Mucosa of rectum (tissue), 2 donors: Measurements from ENCODE around the gene HIGD1A.
A peak's percentile ranks its signal among the peaks of the same experiment; 100 is the strongest.

ENCODE experiments used
- H3K27ac ChIP-seq, 2 donors: one replicate each; pipeline ENCODE4 v1.7.0; 2013; ENCODE audit warnings: inconsistent platforms in 2 of 2, low read depth in 2 of 2, low read length in 2 of 2
- H3K27me3 ChIP-seq, 2 donors: one replicate each; pipeline ENCODE4 v1.7.0; 2013; ENCODE audit warnings: low read length in 2 of 2; ENCODE audit not compliant: control insufficient read depth in 2 of 2, insufficient read depth in 2 of 2
- H3K36me3 ChIP-seq, 2 donors: one replicate each; pipeline ENCODE4 v1.7.0; 2013; ENCODE audit warnings: low read length in 2 of 2; ENCODE audit not compliant: control insufficient read depth in 2 of 2, insufficient read depth in 2 of 2
- H3K4me1 ChIP-seq, 2 donors: one replicate each; pipeline ENCODE4 v1.7.0; 2013; ENCODE audit warnings: low read length in 2 of 2, mild to moderate bottlenecking in 1 of 2; ENCODE audit not compliant: control insufficient read depth in 2 of 2, insufficient read depth in 2 of 2
- H3K4me3 ChIP-seq, 2 donors: one replicate each; pipeline ENCODE4 v1.7.0; 2013; ENCODE audit warnings: low read length in 2 of 2
- H3K9ac ChIP-seq, 2 donors: one replicate each; pipeline ENCODE4 v1.7.0; 2013; ENCODE audit warnings: low read length in 2 of 2, low read depth in 1 of 2, mild to moderate bottlenecking in 1 of 2
- H3K9me3 ChIP-seq, 2 donors: one replicate each; pipeline ENCODE4 v1.7.0; 2013; ENCODE audit warnings: low read length in 2 of 2; ENCODE audit not compliant: control insufficient read depth in 2 of 2
- donor health status: healthy.
- donor health status: Normal muscosa, but diverticular disease.

The HIGD1A gene

GRCh38 chr3:42749753-42750231 is 54.5 kb downstream of the HIGD1A start:
- no peaks in the 10 kb centered on the region for H3K9me3 ChIP-seq
- H3K9ac ChIP-seq: no peak overlapping the region
- H3K4me3 ChIP-seq: no peak overlapping the region
- no peak overlapping the region for H3K27ac ChIP-seq
- peaks cover 0 to 3% of the 10 kb centered on the region in 2 donors for H3K36me3 ChIP-seq
- peaks cover 8% of the 10 kb centered on the region in 2 donors for H3K4me1 ChIP-seq
- H3K27me3 ChIP-seq: no peaks in the 10 kb centered on the region

DNA sequence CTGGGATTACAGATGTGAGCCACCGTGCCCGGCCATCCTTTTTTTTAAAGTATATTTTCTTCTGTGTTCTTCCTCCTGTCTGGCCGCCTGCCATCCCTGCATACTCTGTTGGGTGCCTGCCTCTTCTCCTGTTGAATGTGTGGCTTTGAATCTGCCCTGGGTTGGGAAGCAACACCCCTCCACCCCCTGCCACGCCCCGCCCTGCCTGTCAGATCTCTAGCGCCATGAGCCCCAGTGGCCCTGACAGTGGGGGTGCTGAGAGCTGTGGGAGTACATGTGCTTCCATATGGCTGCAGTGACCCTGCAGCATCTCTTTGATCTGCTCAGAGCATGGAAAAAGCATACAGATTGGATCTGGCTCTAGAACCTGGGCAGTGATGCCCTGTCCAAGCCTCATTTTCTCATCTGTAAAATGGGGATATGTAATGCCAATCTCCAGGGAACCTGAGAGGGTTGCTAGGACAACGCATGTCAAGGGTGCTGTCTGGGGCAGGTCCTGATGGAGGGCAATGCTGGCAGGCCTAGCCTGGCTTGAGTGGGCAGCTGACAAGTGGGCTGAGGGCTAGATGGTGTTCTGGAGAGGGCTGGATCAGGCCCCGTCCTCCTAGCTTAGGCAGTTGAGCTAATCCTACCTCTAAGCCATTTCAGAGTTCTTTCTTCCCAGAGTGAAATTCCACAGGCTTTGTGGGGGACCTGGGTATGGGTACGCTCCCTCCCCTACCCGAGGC is 55.1 kb downstream of the HIGD1A start:
- peaks cover 8 to 9% of the 10 kb centered on the region in 2 donors for H3K4me1 ChIP-seq
- peaks cover 0 to 3% of the 10 kb centered on the region in 2 donors for H3K36me3 ChIP-seq
- H3K9ac ChIP-seq: no peak overlapping the region
- H3K27ac ChIP-seq: no peak overlapping the region
- H3K27me3 ChIP-seq: no peaks in the 10 kb centered on the region
- H3K9me3 ChIP-seq: no peaks in the 10 kb centered on the region
- H3K4me3 ChIP-seq: no peak overlapping the region

- no peak overlapping the region for H3K27ac ChIP-seq
- no peak overlapping the region for H3K4me3 ChIP-seq
- no peaks in the 10 kb centered on the region for H3K27me3 ChIP-seq
- no peak overlapping the region for H3K9ac ChIP-seq
- H3K9me3 ChIP-seq: no peaks in the 10 kb centered on the region
- peaks cover 8 to 9% of the 10 kb centered on the region in 2 donors for H3K4me1 ChIP-seq
- H3K36me3 ChIP-seq: peaks cover 0 to 2% of the 10 kb centered on the region in 2 donors
These were observed 56.7 kb downstream of the HIGD1A start for GRCh38 chr3:42747581-42747980.

- no peaks in the 10 kb centered on the region for H3K9me3 ChIP-seq
- H3K9ac ChIP-seq: no peak overlapping the region
- peaks cover 8 to 9% of the 10 kb centered on the region in 2 donors for H3K4me1 ChIP-seq
- no peaks in the 10 kb centered on the region for H3K36me3 ChIP-seq
- H3K27ac ChIP-seq: peak overlapping the region; percentile 2 to 67
- H3K27me3 ChIP-seq: no peaks in the 10 kb centered on the region
- no peak overlapping the region for H3K4me3 ChIP-seq
These were observed 57.5 kb downstream of the HIGD1A start for GRCh38 chr3:42746455-42747450.

DNA sequence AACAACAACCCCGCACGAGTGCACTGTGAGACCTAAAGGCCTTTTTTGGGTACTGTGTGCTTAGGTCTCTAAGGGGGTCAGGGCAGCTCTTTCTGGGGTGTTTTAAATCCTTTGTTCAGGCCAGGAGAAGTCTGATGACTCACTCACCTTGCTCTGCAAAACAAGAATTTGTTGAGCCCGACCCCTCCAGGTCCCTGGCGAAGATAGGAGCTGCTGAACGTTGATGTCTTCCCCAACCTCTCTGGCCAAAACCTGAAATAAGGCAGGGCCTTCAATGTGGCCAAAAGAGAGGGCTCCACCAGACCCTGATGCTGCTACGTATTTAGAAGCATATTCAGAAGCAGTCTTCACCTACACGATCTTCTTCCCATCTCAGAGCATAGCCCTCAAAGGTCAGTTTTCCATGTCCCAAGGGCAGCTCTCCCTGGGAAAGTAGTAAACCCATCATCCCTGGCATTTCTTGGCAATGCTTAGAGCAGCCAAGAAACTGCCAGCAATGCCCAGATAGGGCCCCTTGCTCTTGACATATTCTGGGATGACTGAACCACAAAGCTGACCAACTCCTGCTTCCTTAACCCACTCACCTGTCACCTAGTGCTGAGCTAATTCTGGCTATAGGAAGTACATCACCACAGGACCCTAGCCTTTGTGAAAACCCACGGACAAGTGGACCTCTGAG is 58.4 kb downstream of the HIGD1A start:
- Histone ChIP-seq H3K9me3 (no peaks in the 10 kb centered on the region), H3K27ac (peak overlapping the region; percentile 2 to 67), H3K9ac (no peak overlapping the region), H3K27me3 (no peaks in the 10 kb centered on the region), H3K36me3 (no peaks in the 10 kb centered on the region), H3K4me1 (peaks cover 8 to 9% of the 10 kb centered on the region in 2 donors), H3K4me3 (no peak overlapping the region)

DNA sequence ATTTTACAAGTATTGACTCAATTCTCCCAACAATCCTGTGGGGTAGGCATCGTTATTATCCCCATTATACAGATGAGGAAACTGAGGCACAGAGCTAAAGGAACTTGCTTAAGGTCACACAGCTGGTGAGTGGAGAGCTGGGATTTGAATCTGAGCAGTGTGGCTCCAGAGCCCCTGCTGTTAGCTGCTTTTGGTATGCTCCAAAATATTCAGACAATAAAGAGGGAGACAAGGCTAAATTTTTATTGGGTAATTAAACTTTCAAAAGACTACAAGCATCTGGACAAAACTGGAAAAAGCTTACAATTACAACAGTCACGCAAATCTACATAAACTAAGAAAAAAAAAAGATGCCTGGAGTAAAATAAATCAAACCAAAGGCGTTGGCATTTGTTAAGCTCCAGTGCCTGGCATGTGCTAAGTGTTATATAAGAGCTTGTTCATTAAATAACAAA is 59.0 kb downstream of the HIGD1A start:
- no peak overlapping the region for H3K9ac ChIP-seq
- H3K27ac ChIP-seq: peak overlapping the region in 1 of 2 donors; percentile 13
- H3K4me1 ChIP-seq: peaks cover 8 to 9% of the 10 kb centered on the region in 2 donors

GRCh38 chr3:42743204-42743995 is 60.9 kb downstream of the HIGD1A start:
- H3K9ac ChIP-seq: no peak overlapping the region
- H3K4me1 ChIP-seq: peaks cover 8 to 9% of the 10 kb centered on the region in 2 donors
- no peaks in the 10 kb centered on the region for H3K36me3 ChIP-seq
- H3K9me3 ChIP-seq: no peaks in the 10 kb centered on the region
- no peaks in the 10 kb centered on the region for H3K27me3 ChIP-seq
- H3K27ac ChIP-seq: no peak overlapping the region
- no peak overlapping the region for H3K4me3 ChIP-seq

More for the DNA sequence above, 59.0 kb downstream of the HIGD1A start:
- no peak overlapping the region for H3K4me3 ChIP-seq
- no peaks in the 10 kb centered on the region for H3K9me3 ChIP-seq
- no peaks in the 10 kb centered on the region for H3K36me3 ChIP-seq
- no peaks in the 10 kb centered on the region for H3K27me3 ChIP-seq

DNA sequence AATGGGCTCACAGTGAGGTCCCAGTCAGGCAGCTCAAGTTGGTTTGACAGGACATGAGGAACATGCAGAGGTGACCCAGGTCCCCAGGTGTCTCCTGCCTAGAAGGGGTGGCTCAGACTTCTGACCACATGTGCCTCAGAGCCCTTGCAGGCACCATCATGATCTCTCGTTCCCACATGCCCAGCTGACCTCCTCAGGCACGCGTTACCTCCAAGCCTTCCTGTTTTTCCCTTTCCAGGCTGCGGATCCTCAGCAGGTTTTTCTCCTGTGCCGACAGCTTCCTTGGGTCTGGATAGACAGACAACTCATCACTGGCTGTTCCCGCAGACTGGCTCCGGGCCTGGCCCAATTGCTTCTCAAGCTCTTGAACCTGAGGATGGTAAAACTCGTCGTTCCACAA is 61.6 kb downstream of the HIGD1A start:
- Histone ChIP-seq H3K36me3 (no peaks in the 10 kb centered on the region), H3K27me3 (no peaks in the 10 kb centered on the region), H3K4me1 (peaks cover 8 to 9% of the 10 kb centered on the region in 2 donors), H3K27ac (no peak overlapping the region), H3K4me3 (no peak overlapping the region), H3K9ac (no peak overlapping the region), H3K9me3 (no peaks in the 10 kb centered on the region)

GRCh38 chr3:42742259-42742658 is 62.0 kb downstream of the HIGD1A start:
- peaks cover 8 to 9% of the 10 kb centered on the region in 2 donors for H3K4me1 ChIP-seq
- no peak overlapping the region for H3K4me3 ChIP-seq
- H3K27me3 ChIP-seq: no peaks in the 10 kb centered on the region
- no peaks in the 10 kb centered on the region for H3K36me3 ChIP-seq
- H3K9ac ChIP-seq: no peak overlapping the region
- H3K27ac ChIP-seq: no peak overlapping the region
- no peaks in the 10 kb centered on the region for H3K9me3 ChIP-seq
